ENCODE measurements around the gene SLC35C1. TPM values are rescaled to one million over a fixed set of nuclear protein-coding genes. Genes with fewer than 3 reads are reported as not detected.
"Not testable (repeated sequence)": the region's sequence is repeated elsewhere in the genome, so short reads cannot be mapped to it uniquely, and the experiment has no call there.

Gene SLC35C1
- total and polyA plus RNA-seq, 9 of the 15 experiments (the other 6 are each of a cell fraction or from before 2014, with no cell fraction given), result 0.65 to 13.1 (median 2.4) TPM

- TF ChIP-seq REST (IDR thresholded peaks at IDR 0.05; ENCODE audit: borderline replicate concordance) (peak; percentile 12; the same call in 1 of the 2 replicates), NBN (IDR thresholded peaks at IDR 0.05; ENCODE audit: low read depth) (peak; percentile 89), DEAF1 (CRISPR knock-in tag; IDR thresholded peaks at IDR 0.05) (0 out of 2 replicates have a peak, but pooled peaks have one; percentile 20), ATF1 (tag; IDR thresholded peaks at IDR 0.05) (peak; percentile 66), ARID1B (IDR thresholded peaks at IDR 0.05) (peak; percentile 97), PHB2 (IDR thresholded peaks at IDR 0.05; ENCODE audit: low read depth) (peak; percentile 64; the same call in 1 of the 2 replicates), MAFG (tag; conservative IDR thresholded peaks at IDR 0.05) (0 out of 2 replicates have a peak, but pooled peaks have one; percentile 18), PBX2 (CRISPR knock-in tag; IDR thresholded peaks at IDR 0.05; ENCODE audit: low read depth) (peak; percentile 71), PBX2 (tag; conservative IDR thresholded peaks at IDR 0.05; ENCODE audit: low read depth) (peak; percentile 99), FOXK2 (conservative IDR thresholded peaks at IDR 0.05 in 1 of 2, IDR thresholded peaks at IDR 0.05 in 1 of 2; ENCODE audit: low read depth in 2 of 2) (0 out of 4 replicates have a peak, but pooled peaks of 1 of the 2 experiments have one; percentile 21), MEF2D (tag; conservative IDR thresholded peaks at IDR 0.05; ENCODE audit: low read depth) (peak; percentile 84), HMBOX1 (IDR thresholded peaks at IDR 0.05) (peak; percentile 100)
- TF ChIP-seq REST (CRISPR knock-in tag; IDR thresholded peaks at IDR 0.05; ENCODE audit: low read depth); ATF1 (CRISPR knock-in tag; IDR thresholded peaks at IDR 0.05): not testable (repeated sequence)
These were observed 21.5 kb downstream of the SLC35C1 start (continued) for GRCh38 chr11:45826492-45826891.

Data from K562 (cell line).